Liver (tissue), 9 donors: ENCODE measurements around the gene LARGE1. TPM values are rescaled to one million over a fixed set of nuclear protein-coding genes. Genes with fewer than 3 reads are reported as not detected.

Experiments
- DNase-seq: peaks from one replicate; pipeline ENCODE4 v3.0.0-alpha.2; 2017; ENCODE audit warnings: low spot score
- H3K27ac ChIP-seq, 2 donors: one replicate each; pipeline ENCODE4 v1.7.0; 2013; ENCODE audit warnings: inconsistent platforms in 2 of 2, low read length in 2 of 2, control low read depth in 1 of 2, low read depth in 1 of 2, mild to moderate bottlenecking in 1 of 2
- H3K27me3 ChIP-seq, 4 donors: one replicate each; pipeline versions ENCODE4 v1.6.1 to v1.7.0; 2013; ENCODE audit warnings: low read length in 3 of 4, inconsistent platforms in 1 of 4, mild to moderate bottlenecking in 1 of 4, moderate library complexity in 1 of 4; ENCODE audit not compliant: control insufficient read depth in 4 of 4, insufficient read depth in 4 of 4
- H3K36me3 ChIP-seq, 4 donors: one replicate each; pipeline versions ENCODE4 v1.6.1 to v1.7.0; 2013; ENCODE audit warnings: low read length in 3 of 4, mild to moderate bottlenecking in 3 of 4, low read depth in 1 of 4, moderate library complexity in 1 of 4; ENCODE audit not compliant: control insufficient read depth in 4 of 4, insufficient read depth in 3 of 4
- H3K4me1 ChIP-seq, 4 donors: one replicate each; pipeline versions ENCODE4 v1.6.1 to v1.7.0; 2013; ENCODE audit warnings: low read length in 3 of 4, mild to moderate bottlenecking in 3 of 4, moderate library complexity in 1 of 4; ENCODE audit not compliant: control insufficient read depth in 4 of 4, insufficient read depth in 4 of 4
- H3K4me3 ChIP-seq, 3 donors: one replicate each; pipeline versions ENCODE4 v1.6.1 to v1.7.0; 2013; ENCODE audit warnings: low read length in 3 of 3, control low read depth in 1 of 3, low read depth in 1 of 3, mild to moderate bottlenecking in 1 of 3
- H3K9ac ChIP-seq, 2 donors: one replicate each; pipeline ENCODE4 v1.7.0; 2013; ENCODE audit warnings: low read length in 2 of 2, mild to moderate bottlenecking in 2 of 2, moderate library complexity in 2 of 2, control low read depth in 1 of 2, low read depth in 1 of 2
- H3K9me3 ChIP-seq, 4 donors: one replicate each; pipeline versions ENCODE4 v1.6.1 to v1.7.0; 2013; ENCODE audit warnings: low read length in 3 of 4; ENCODE audit not compliant: control insufficient read depth in 4 of 4
- ATF3 ChIP-seq: IDR thresholded peaks from 2 replicates; pipeline ENCODE4 v1.6.1; 2016; ENCODE audit warnings: antibody characterized with exemption
- CTCF ChIP-seq: fragments of 150-350 bp; IDR thresholded peaks from 2 replicates; pipeline ENCODE4 v1.5.1; 2017; ENCODE audit warnings: improper control_type of control experiment, low read depth, low read length; ENCODE audit not compliant: missing input control
- EGR1 ChIP-seq, 2 donors: IDR thresholded peaks; 2 replicates each; pipeline ENCODE4 v1.6.1; 2016 to 2018; ENCODE audit warnings: antibody characterized with exemption in 2 of 2, low read depth in 2 of 2
- FOXA1 ChIP-seq: IDR thresholded peaks from 2 replicates; pipeline ENCODE4 v1.6.1; 2016; ENCODE audit warnings: antibody characterized with exemption
- FOXA2 ChIP-seq: IDR thresholded peaks from 2 replicates; pipeline ENCODE4 v1.6.1; 2016; ENCODE audit warnings: antibody characterized with exemption
- GABPA ChIP-seq, 2 donors: IDR thresholded peaks in 1 of 2; conservative IDR thresholded peaks in 1 of 2; 2 replicates each; pipeline ENCODE4 v1.6.1; 2016; ENCODE audit warnings: antibody characterized with exemption in 2 of 2, mild to moderate bottlenecking in 1 of 2, moderate library complexity in 1 of 2
- HNF4A ChIP-seq, 2 donors: conservative IDR thresholded peaks; 2 replicates each; pipeline ENCODE4 v1.6.1; 2016; ENCODE audit warnings: antibody characterized with exemption in 2 of 2, mild to moderate bottlenecking in 2 of 2
- HNF4G ChIP-seq: IDR thresholded peaks from 2 replicates; pipeline ENCODE4 v1.6.1; 2016; ENCODE audit warnings: antibody characterized with exemption
- JUND ChIP-seq, 2 donors: IDR thresholded peaks; 2 replicates each; pipeline ENCODE4 v1.6.1; 2016; ENCODE audit warnings: antibody characterized with exemption in 2 of 2
- MAX ChIP-seq: IDR thresholded peaks from 2 replicates; pipeline ENCODE4 v1.6.1; 2016; ENCODE audit warnings: antibody characterized with exemption
- NR2F2 ChIP-seq: IDR thresholded peaks from 2 replicates; pipeline ENCODE4 v1.6.1; 2016; ENCODE audit warnings: antibody characterized with exemption
- RAD21 ChIP-seq, 2 donors: IDR thresholded peaks; 2 replicates each; pipeline ENCODE4 v1.6.1; 2016; ENCODE audit warnings: antibody characterized with exemption in 2 of 2, mild to moderate bottlenecking in 2 of 2
- REST ChIP-seq: IDR thresholded peaks from 2 replicates; pipeline ENCODE4 v1.6.1; 2016; ENCODE audit warnings: antibody characterized with exemption, mild to moderate bottlenecking
- RXRA ChIP-seq, 2 donors: IDR thresholded peaks; 2 replicates each; pipeline ENCODE4 v1.6.1; 2017 to 2018; ENCODE audit warnings: antibody characterized with exemption in 2 of 2, mild to moderate bottlenecking in 1 of 2
- SP1 ChIP-seq: IDR thresholded peaks from 2 replicates; pipeline ENCODE4 v1.6.1; 2018; ENCODE audit warnings: antibody characterized with exemption, mild to moderate bottlenecking
- TAF1 ChIP-seq: conservative IDR thresholded peaks from 2 replicates; pipeline ENCODE4 v1.6.1; 2016; ENCODE audit warnings: antibody characterized with exemption, mild to moderate bottlenecking
- YY1 ChIP-seq: IDR thresholded peaks from 2 replicates; pipeline ENCODE4 v1.6.1; 2016; ENCODE audit warnings: antibody characterized with exemption, mild to moderate bottlenecking
- ZBTB33 ChIP-seq: IDR thresholded peaks from 2 replicates; pipeline ENCODE4 v1.6.1; 2016; ENCODE audit warnings: antibody characterized with exemption
- WGBS: extraction: QIAGEN DNeasy Blood & Tissue Kit; methylation state at CpG from one replicate; pipeline ENCODE4 v1.1.7; 2013; 5-methylcytosine and 5-hydroxymethylcytosine counted together
- polyA plus RNA-seq, 2 donors: library from polyadenylated mRNA; stranded (reverse) in 1 of 2; unstranded in 1 of 2; fragments of 200-250 nt in 1 of 2; fragments of >200 nt in 1 of 2; fragmentation: Nextera tagmentation in 1 of 2; extraction: Ambion mirVana in 1 of 2; gene quantifications; one replicate each; pipeline versions ENCODE4 v1.2.1 to v1.2.3, GENCODE V29; 2013 to 2015
- total RNA-seq, 2 donors: library from RNA; depleted of rRNA; stranded (reverse); fragments of >200 nt; gene quantifications; one replicate each; pipeline ENCODE4 v1.2.3, GENCODE V29; 2014
- donor health status: healthy.
- donor health status: healthy.
- donor health status: healthy.
- donor health status: healthy.
- donor health status: healthy.

The LARGE1 gene
- total and polyA plus RNA-seq, 4 donors, result 2.3 to 14.1 (median 5.7) TPM

- TF ChIP-seq NR2F2 (no peak), HNF4A (conservative IDR thresholded peaks at IDR 0.05) (peak; percentile 14 to 67), FOXA2 (no peak), GABPA (IDR thresholded peaks at IDR 0.05 in 1 of 2, conservative IDR thresholded peaks at IDR 0.05 in 1 of 2) (no peak), YY1 (no peak)
- DNase-seq, result no peak
- H3K27me3 ChIP-seq, result no peaks in the 10 kb centered on the region
- H3K4me3 ChIP-seq, result no peak overlapping the region
- no peaks in the 10 kb centered on the region for H3K9me3 ChIP-seq
- no peaks in the 10 kb centered on the region for H3K4me1 ChIP-seq
- WGBS, result 68% methylated on average over 4 of the region's 4 CpGs
- H3K9ac ChIP-seq, result no peak overlapping the region
- no peaks in the 10 kb centered on the region for H3K36me3 ChIP-seq
- no peak overlapping the region for H3K27ac ChIP-seq
Measured at GRCh38 chr22:33841281-33842005, 78.8 kb downstream of the LARGE1 start.

GRCh38 chr22:33838644-33839043 is 81.6 kb downstream of the LARGE1 start:
- WGBS, result 88% methylated on average over 6 of the region's 6 CpGs
- H3K9me3 ChIP-seq, result no peaks in the 10 kb centered on the region
- H3K27ac ChIP-seq, result no peak overlapping the region
- no peaks in the 10 kb centered on the region for H3K27me3 ChIP-seq
- no peak for DNase-seq
- no peak overlapping the region for H3K4me3 ChIP-seq
- no peak overlapping the region for H3K9ac ChIP-seq
- H3K36me3 ChIP-seq, result no peaks in the 10 kb centered on the region
- no peak for TF ChIP-seq FOXA2
- TF ChIP-seq RAD21 (IDR thresholded peaks at IDR 0.05), result no peak
- TF ChIP-seq RXRA (IDR thresholded peaks at IDR 0.05), result no peak
- no peak for TF ChIP-seq HNF4A (conservative IDR thresholded peaks at IDR 0.05)
- no peak for TF ChIP-seq ATF3
- TF ChIP-seq JUND (IDR thresholded peaks at IDR 0.05), result no peak
- no peak for TF ChIP-seq CTCF
- no peak for TF ChIP-seq TAF1
- TF ChIP-seq ZBTB33, result no peak
- no peak for TF ChIP-seq HNF4G
- TF ChIP-seq FOXA1, result no peak
- TF ChIP-seq YY1, result no peak
- TF ChIP-seq REST, result no peak
- TF ChIP-seq EGR1 (IDR thresholded peaks at IDR 0.05; ENCODE audit: low read depth in 2 of 2), result no peak
- no peak for TF ChIP-seq NR2F2
- TF ChIP-seq SP1, result no peak
- TF ChIP-seq GABPA (IDR thresholded peaks at IDR 0.05 in 1 of 2, conservative IDR thresholded peaks at IDR 0.05 in 1 of 2), result no peak
- TF ChIP-seq MAX, result no peak
- H3K4me1 ChIP-seq, result no peaks in the 10 kb centered on the region
